Measurements from ENCODE around the gene PIMREG.

PIMREG gene

DNA sequence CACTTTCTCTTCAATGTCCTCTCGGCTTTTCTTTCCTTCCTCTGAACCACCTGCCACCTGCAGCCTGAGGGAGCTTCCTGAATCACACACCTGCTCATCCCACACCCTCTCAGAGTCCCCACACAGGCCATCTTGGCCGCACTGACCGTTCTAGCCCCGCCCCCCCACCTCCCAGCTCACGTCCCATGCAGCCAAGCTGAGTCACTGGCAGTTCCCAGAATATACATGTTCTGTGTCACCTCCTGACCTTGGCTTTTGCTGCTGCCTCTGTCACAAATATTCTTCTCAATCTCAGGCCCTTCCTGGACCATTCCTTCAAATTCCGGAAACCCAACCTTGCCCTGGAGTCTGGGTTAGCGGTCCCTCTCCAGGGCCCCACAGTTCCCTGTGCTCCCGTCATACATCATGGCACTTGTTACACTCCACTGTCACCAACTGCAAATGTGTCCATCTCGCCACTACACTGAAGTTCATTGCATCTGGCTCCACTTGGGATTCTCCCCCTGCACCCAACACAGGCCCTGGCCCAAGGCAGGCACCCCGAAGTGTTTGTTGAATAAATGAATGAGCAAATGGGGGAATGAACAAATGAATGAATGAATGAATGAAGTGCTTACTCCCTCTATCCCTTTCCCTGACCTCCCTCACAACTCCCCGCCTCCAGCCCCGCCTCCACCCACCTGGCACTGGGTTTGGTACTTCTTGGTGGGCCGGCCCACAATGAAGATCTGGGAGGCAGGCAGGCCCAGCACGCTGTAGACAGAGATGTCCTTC is 12.8 kb downstream of the PIMREG start:
- in situ Hi-C loops (cut with MboI; ENCODE audit: low pct_unique_long_range_greater_than_20kb, low sequenced_read_pairs, unreplicated experiment) = no loop called here
- no peak for DNase-seq (ENCODE audit: low spot score)
- TF ChIP-seq, protein P1, sequence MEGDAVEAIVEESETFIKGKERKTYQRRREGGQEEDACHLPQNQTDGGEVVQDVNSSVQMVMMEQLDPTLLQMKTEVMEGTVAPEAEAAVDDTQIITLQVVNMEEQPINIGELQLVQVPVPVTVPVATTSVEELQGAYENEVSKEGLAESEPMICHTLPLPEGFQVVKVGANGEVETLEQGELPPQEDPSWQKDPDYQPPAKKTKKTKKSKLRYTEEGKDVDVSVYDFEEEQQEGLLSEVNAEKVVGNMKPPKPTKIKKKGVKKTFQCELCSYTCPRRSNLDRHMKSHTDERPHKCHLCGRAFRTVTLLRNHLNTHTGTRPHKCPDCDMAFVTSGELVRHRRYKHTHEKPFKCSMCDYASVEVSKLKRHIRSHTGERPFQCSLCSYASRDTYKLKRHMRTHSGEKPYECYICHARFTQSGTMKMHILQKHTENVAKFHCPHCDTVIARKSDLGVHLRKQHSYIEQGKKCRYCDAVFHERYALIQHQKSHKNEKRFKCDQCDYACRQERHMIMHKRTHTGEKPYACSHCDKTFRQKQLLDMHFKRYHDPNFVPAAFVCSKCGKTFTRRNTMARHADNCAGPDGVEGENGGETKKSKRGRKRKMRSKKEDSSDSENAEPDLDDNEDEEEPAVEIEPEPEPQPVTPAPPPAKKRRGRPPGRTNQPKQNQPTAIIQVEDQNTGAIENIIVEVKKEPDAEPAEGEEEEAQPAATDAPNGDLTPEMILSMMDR (IDR thresholded peaks at IDR 0.05; ENCODE audit: extremely low read depth, insufficient read depth, missing control alignments) = no peak

DNA sequence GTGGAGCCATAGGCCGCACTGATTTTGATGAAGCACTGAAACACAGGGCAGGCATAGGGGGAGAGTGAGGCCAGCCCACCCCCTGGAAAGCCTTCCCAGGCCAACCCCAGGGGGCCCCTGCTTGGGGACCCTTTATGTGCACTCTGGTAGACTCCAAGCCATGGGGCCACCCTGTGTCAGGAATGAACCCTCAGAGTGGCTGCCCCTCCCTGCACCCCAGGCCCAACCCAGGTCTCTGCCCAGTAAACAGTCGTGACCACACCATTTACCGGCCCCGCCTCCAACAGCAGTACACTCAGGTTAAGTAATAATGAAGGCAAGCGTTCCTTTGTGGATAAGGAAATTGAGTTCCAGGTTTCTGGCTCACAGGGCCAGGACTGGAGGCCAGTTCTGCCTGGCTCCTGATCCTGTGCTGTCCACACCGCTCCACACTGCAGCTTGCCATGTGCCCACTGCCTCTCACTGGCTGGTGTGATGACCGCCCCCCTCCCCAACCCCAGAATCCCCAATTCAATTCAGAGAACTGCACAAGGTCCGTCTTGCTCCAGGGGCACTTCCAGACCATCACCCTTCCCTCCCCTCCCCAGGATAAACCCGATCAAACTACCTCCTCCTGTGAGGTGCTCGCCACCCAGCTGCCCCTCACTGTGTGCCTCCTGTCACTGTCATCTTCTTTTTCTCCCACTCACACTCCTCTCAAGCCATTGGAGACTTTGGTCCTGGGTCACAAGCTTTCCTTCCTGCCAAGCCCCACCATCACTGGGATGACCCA is 13.6 kb downstream of the PIMREG start:
- in situ Hi-C loops (cut with MboI; ENCODE audit: low pct_unique_long_range_greater_than_20kb, low sequenced_read_pairs, unreplicated experiment) = no loop called here
- TF ChIP-seq, protein P1 (IDR thresholded peaks at IDR 0.05; ENCODE audit: extremely low read depth, insufficient read depth, missing control alignments) = no peak
- DNase-seq (ENCODE audit: low spot score) = no peak

DNA sequence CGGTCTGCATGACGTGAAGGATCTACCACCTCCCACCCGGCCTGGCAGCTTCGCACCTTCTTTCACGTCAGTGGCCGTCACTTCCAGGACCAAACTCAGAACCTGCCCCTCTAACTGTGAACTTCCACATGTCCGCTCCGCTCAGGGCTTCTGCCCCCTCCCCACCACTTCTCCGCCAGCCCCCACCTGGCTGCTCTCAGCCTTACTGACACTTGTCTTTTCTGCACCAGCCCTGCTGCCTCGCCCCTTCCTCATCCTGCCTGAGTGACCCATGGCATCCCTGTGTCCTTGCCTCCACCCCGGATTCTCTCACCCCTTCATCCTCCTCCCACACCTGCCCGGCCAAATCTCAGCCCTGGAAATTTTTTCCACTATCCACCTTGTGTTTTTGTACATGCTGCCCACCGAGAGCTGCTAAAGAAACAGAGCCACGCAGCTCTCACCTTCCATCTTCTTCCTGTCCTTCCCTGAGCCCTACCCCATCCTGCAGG is 14.2 kb downstream of the PIMREG start:
- DNase-seq (ENCODE audit: low spot score) = no peak
- TF ChIP-seq, protein P1 (IDR thresholded peaks at IDR 0.05; ENCODE audit: extremely low read depth, insufficient read depth, missing control alignments) = no peak
- in situ Hi-C loops (cut with MboI; ENCODE audit: low pct_unique_long_range_greater_than_20kb, low sequenced_read_pairs, unreplicated experiment) = no loop called here

DNA sequence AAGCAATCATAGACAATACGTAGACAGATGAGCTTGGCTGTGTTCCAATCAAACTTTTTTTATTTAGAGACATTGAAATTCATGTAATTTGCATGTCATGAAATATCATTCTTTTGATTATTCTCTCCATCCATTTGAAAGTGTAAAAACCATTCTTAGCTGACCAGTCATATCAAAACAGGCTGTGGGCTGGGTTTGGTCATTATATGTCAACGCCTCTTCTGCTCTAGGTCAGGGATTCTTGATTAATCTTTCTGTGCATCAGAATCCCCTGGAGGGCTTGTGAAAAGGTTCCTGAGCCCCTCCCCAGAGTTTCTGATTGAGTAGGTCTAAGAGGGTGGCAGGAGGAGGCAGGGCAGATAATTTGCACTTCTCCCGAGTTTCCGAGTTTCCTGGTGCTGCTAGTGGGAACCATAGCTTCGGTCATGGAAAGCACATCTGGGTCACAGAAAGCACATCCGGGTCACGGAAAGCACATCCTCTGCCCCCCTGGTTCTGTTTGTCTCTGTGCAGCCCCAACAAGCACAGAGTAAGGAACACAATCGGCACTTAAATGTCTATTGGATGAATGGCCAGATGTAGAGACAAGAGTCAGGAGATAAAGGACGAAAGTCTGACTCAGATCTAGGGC is 16.4 kb downstream of the PIMREG start:
- in situ Hi-C loops (cut with MboI; ENCODE audit: low pct_unique_long_range_greater_than_20kb, low sequenced_read_pairs, unreplicated experiment) = no loop called here

DNA sequence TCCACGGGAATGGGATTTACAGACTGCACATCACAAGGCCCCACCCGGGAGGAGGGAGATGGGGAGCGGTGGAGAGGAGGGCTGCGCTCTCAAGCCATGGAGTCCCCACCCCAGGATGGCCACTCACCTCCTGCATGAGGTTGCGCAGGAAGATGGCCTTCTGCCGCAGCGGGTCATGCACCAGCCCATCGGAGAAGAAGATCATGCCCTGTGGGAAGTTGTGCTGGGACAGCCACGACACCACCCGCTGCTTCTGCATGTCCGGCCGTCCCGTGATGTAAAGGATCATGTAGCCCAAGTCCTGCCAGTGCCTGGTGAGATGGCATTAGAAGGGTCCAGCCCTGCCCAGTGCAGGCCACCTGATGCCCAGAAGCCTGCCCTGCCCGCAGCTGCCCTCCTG is 17.0 kb downstream of the PIMREG start:
- in situ Hi-C loops (cut with MboI; ENCODE audit: low pct_unique_long_range_greater_than_20kb, low sequenced_read_pairs, unreplicated experiment) = no loop called here
- TF ChIP-seq, protein P1 (IDR thresholded peaks at IDR 0.05; ENCODE audit: extremely low read depth, insufficient read depth, missing control alignments) = no peak
- no peak for DNase-seq (ENCODE audit: low spot score)

More for the DNA sequence above, 16.4 kb downstream of the PIMREG start:
- no peak for DNase-seq (ENCODE audit: low spot score)
- TF ChIP-seq, protein P1 (IDR thresholded peaks at IDR 0.05; ENCODE audit: extremely low read depth, insufficient read depth, missing control alignments) = no peak

DNA sequence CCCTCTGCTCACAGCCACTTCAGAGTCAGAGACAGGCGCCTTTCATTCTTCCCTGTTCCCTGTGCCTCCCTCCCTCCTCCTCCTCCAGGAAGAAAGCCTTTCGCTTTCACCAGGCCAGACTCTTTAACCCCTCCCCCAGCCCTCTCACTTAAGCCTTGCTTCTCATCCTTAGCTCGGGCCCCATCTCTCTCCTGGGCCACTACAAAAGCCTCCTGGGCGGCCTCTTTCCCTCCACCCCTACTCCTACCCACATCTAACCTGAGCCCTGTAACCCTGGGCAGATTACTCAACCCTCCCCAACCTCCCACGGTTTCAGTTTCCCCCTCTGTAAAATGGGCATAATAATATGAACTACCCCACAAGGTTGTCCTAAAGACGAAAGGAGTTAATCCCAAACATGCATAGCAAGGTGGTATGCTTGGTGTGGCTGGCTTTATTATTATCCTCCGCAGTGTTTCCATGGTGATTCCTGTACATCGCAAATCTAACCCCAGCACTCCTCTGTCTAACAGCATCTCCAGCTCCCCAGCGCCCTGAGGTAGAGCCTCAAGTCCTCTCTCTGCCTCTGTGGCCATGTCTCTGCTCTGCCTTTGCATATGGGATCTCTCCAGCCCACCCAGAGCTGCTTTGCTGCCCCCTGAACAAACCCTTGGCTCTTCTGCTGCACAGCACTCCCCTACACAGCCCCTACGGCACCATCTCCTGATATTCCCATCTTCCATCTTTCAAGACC is 17.7 kb downstream of the PIMREG start:
- TF ChIP-seq, protein P1 (IDR thresholded peaks at IDR 0.05; ENCODE audit: extremely low read depth, insufficient read depth, missing control alignments) = no peak
- no peak for DNase-seq (ENCODE audit: low spot score)
- in situ Hi-C loops (cut with MboI; ENCODE audit: low pct_unique_long_range_greater_than_20kb, low sequenced_read_pairs, unreplicated experiment) = no loop called here
